H1 (cell line): Measurements from ENCODE around the gene ALOX5. TPM values are rescaled to one million over a fixed set of nuclear protein-coding genes. Genes with fewer than 3 reads are reported as not detected.

Source experiments
- CTCF ChIA-PET: fragments of 300-600 bp; sonication (Branson Sonifier 250); formaldehyde crosslinking; loops from one replicate; lab custom pipeline; 2021; ENCODE audit not compliant: partially characterized antibody; lab: Charles Lee
- POLR2A ChIA-PET: fragments of 300-600 bp; sonication (Branson Sonifier 250); formaldehyde crosslinking; loops from one replicate; lab custom pipeline; 2021; ENCODE audit warnings: inconsistent platforms; ENCODE audit not compliant: partially characterized antibody; lab: Charles Lee
- DNase-seq, 2 experiments: peaks; one replicate each; pipeline versions ENCODE4 v3.0.0 to v3.0.0-alpha.2; 2010 to 2022; ENCODE audit warnings: low spot score in 2 of 2, low read depth in 1 of 2, mixed read lengths in 1 of 2
- FAIRE-seq: peaks from 2 replicates; lab custom pipeline; 2011; peaks lifted over from hg19 to GRCh38; lab: Jason Lieb, UNC
- H2AFZ ChIP-seq: 2 replicates; pipeline ENCODE4 v1.8.1; 2012; ENCODE audit warnings: low read length, inconsistent platforms
- H2AK5ac ChIP-seq: 2 replicates; pipeline ENCODE4 v1.6.1; 2013; ENCODE audit warnings: low read depth, low read length
- H2BK120ac ChIP-seq: replicated peaks from 2 replicates; pipeline ENCODE3; 2013; ENCODE audit warnings: low read depth, low read length, inconsistent platforms
- H2BK12ac ChIP-seq: 2 replicates; pipeline ENCODE4 v1.6.1; 2013; ENCODE audit warnings: low read depth, low read length
- H2BK15ac ChIP-seq: 2 replicates; pipeline ENCODE4 v1.6.1; 2013; ENCODE audit warnings: low read length
- H2BK20ac ChIP-seq: 2 replicates; pipeline ENCODE4 v1.6.1; 2013; ENCODE audit warnings: low read length
- H2BK5ac ChIP-seq: 2 replicates; pipeline ENCODE4 v1.6.1; 2013; ENCODE audit warnings: low read depth, low read length
- H3K14ac ChIP-seq: 2 replicates; pipeline ENCODE4 v1.6.1; 2013; ENCODE audit warnings: inconsistent platforms; ENCODE audit not compliant: insufficient read length
- H3K18ac ChIP-seq: 2 replicates; pipeline ENCODE4 v1.6.1; 2013; ENCODE audit warnings: low read length; ENCODE audit errors: extremely low read depth
- H3K23ac ChIP-seq: 2 replicates; pipeline ENCODE4 v1.6.1; 2013; ENCODE audit warnings: inconsistent platforms; ENCODE audit not compliant: insufficient read length
- H3K23me2 ChIP-seq: 2 replicates; pipeline ENCODE4 v1.6.1; 2013; ENCODE audit warnings: low read depth, low read length
- H3K27ac ChIP-seq: 2 replicates; pipeline ENCODE4 v1.6.1; 2011; ENCODE audit warnings: low read depth, low read length, inconsistent platforms
- H3K27me3 ChIP-seq, 4 experiments: replicated peaks in 1 of 4; 1 replicate in 1 of 4; 2 replicates in 3 of 4; pipeline versions ENCODE4 v1.6.1 to v1.8.1; 2011 to 2013; ENCODE audit warnings: low read length in 3 of 4, mild to moderate bottlenecking in 3 of 4, inconsistent platforms in 2 of 4, mixed read lengths in 2 of 4, moderate library complexity in 1 of 4; ENCODE audit not compliant: control insufficient read depth in 3 of 4, insufficient read depth in 3 of 4; ENCODE audit errors: extremely low read depth in 1 of 4
- H3K36me3 ChIP-seq, 4 experiments: 2 replicates each; pipeline versions ENCODE4 v1.6.1 to v1.8.1; 2011 to 2013; ENCODE audit warnings: mild to moderate bottlenecking in 4 of 4, low read length in 3 of 4, moderate library complexity in 2 of 4, control low read depth in 1 of 4, inconsistent platforms in 1 of 4; ENCODE audit not compliant: insufficient read depth in 4 of 4, control insufficient read depth in 2 of 4
- H3K4ac ChIP-seq: replicated peaks from 2 replicates; pipeline ENCODE3; 2013; ENCODE audit warnings: low read length, low read depth, mixed read lengths, inconsistent platforms; ENCODE audit not compliant: insufficient read length
- H3K4me1 ChIP-seq, 4 experiments: replicated peaks in 1 of 4; 1 replicate in 1 of 4; 2 replicates in 3 of 4; pipeline versions ENCODE4 v1.6.1 to v1.8.1; 2011 to 2013; ENCODE audit warnings: low read length in 3 of 4, inconsistent platforms in 2 of 4, mixed read lengths in 1 of 4; ENCODE audit not compliant: insufficient read depth in 4 of 4, control insufficient read depth in 3 of 4
- H3K4me2 ChIP-seq, 2 experiments: 2 replicates each; pipeline versions ENCODE4 v1.6.1 to v1.8.1; 2011 to 2013; ENCODE audit warnings: low read depth in 2 of 2, low read length in 2 of 2, control low read depth in 1 of 2, inconsistent platforms in 1 of 2, mild to moderate bottlenecking in 1 of 2; ENCODE audit not compliant: insufficient read depth in 1 of 2
- H3K4me3 ChIP-seq, 4 experiments: fragments of 200-600, 300-600 bp in 1 of 4; sonication (generic), shearing (Covaris generic), sonication (Bioruptor Twin) in 1 of 4; 2 replicates each; pipeline versions ENCODE4 v1.5.1 to v1.8.1; 2011 to 2016; ENCODE audit warnings: low read length in 4 of 4, low read depth in 3 of 4, control low read depth in 2 of 4, inconsistent platforms in 2 of 4, mild to moderate bottlenecking in 2 of 4, mixed read lengths in 1 of 4, moderate library complexity in 1 of 4; ENCODE audit not compliant: insufficient read depth in 2 of 4; ENCODE audit errors: extremely low read depth in 1 of 4
- H3K56ac ChIP-seq: replicated peaks from 2 replicates; pipeline ENCODE3; 2013; ENCODE audit warnings: low read depth, mild to moderate bottlenecking, mixed read lengths, low read length, inconsistent platforms; ENCODE audit not compliant: insufficient read length
- H3K79me1 ChIP-seq: 2 replicates; pipeline ENCODE4 v1.6.1; 2013; ENCODE audit warnings: low read depth, low read length, control low read depth
- H3K79me2 ChIP-seq, 2 experiments: 2 replicates each; pipeline versions ENCODE4 v1.6.1 to v1.8.1; 2012 to 2013; ENCODE audit warnings: low read length in 2 of 2, mild to moderate bottlenecking in 2 of 2, inconsistent platforms in 1 of 2; ENCODE audit not compliant: insufficient read depth in 2 of 2, control insufficient read depth in 1 of 2
- H3K9ac ChIP-seq, 4 experiments: replicated peaks in 1 of 4; 1 replicate in 1 of 4; 2 replicates in 3 of 4; pipeline versions ENCODE4 v1.6.1 to v1.8.1; 2011 to 2013; ENCODE audit warnings: low read depth in 3 of 4, low read length in 3 of 4, control low read depth in 2 of 4, mild to moderate bottlenecking in 2 of 4, moderate library complexity in 2 of 4, inconsistent platforms in 1 of 4; ENCODE audit errors: extremely low read depth in 1 of 4
- H3K9me3 ChIP-seq, 2 experiments: 2 replicates each; pipeline versions ENCODE4 v1.6.1 to v1.8.1; 2012 to 2013; ENCODE audit warnings: mild to moderate bottlenecking in 2 of 2, moderate library complexity in 2 of 2, control low read depth in 1 of 2, inconsistent platforms in 1 of 2, low read depth in 1 of 2, low read length in 1 of 2, mixed read lengths in 1 of 2; ENCODE audit not compliant: insufficient read depth in 2 of 2
- H4K20me1 ChIP-seq, 2 experiments: replicated peaks in 1 of 2; 2 replicates each; pipeline versions ENCODE3 to v1.8.1; 2011 to 2013; ENCODE audit warnings: inconsistent platforms in 2 of 2, low read length in 2 of 2, mild to moderate bottlenecking in 1 of 2; ENCODE audit not compliant: insufficient read depth in 2 of 2, control insufficient read depth in 1 of 2
- H4K5ac ChIP-seq: 2 replicates; pipeline ENCODE4 v1.6.1; 2013; ENCODE audit warnings: low read length, low read depth, mixed read lengths, inconsistent platforms; ENCODE audit not compliant: insufficient read length
- H4K8ac ChIP-seq: 2 replicates; pipeline ENCODE4 v1.8.0; 2013; ENCODE audit warnings: mild to moderate bottlenecking, moderate library complexity, low read length, inconsistent platforms; ENCODE audit not compliant: insufficient read depth; ENCODE audit errors: extremely low read depth
- H4K91ac ChIP-seq: replicated peaks from 2 replicates; pipeline ENCODE3; 2013; ENCODE audit warnings: low read length, mixed read lengths, inconsistent platforms; ENCODE audit not compliant: insufficient read length
- CEBPB ChIP-seq: IDR thresholded peaks from 2 replicates; pipeline ENCODE4 v1.6.1; 2012; ENCODE audit warnings: low read depth, low read length
- JUND ChIP-seq: IDR thresholded peaks from 2 replicates; pipeline ENCODE4 v1.6.1; 2011; ENCODE audit warnings: mild to moderate bottlenecking, improper control_type of control experiment, low read length
- POU5F1 ChIP-seq: IDR thresholded peaks from 2 replicates; pipeline ENCODE4 v1.6.1; 2011; ENCODE audit warnings: low read depth, mild to moderate bottlenecking, low read length, moderate library complexity
- WGBS, 2 experiments: shearing (Covaris generic) in 1 of 2; methylation state at CpG; one replicate each; pipeline versions ENCODE4 v1.1.6 to v1.1.7; 2013 to 2015; ENCODE audit warnings: low lambda C conversion rate in 2 of 2, mixed read lengths in 2 of 2, inconsistent platforms in 1 of 2, low coverage in 1 of 2, missing lambda C conversion rate in 1 of 2; ENCODE audit not compliant: insufficient replicate concordance in 2 of 2, insufficient coverage in 1 of 2, insufficient read length in 1 of 2; ENCODE audit errors: extremely low coverage in 1 of 2, missing lambda C conversion rate in 1 of 2; 5-methylcytosine and 5-hydroxymethylcytosine counted together
- polyA plus RNA-seq, 7 experiments: library from polyadenylated mRNA; depleted of rRNA in 3 of 7; stranded (reverse) in 5 of 7; unstranded in 2 of 7; fragments of >200 nt in 5 of 7; fragments of 200-250 nt in 2 of 7; gene quantifications; 1 replicate in 5 of 7; 2 replicates in 1 of 7; 4 replicates in 1 of 7; pipeline versions ENCODE4 v1.2.1 to v1.2.3, GENCODE V29; 2011 to 2013; ENCODE audit warnings: missing spikeins in 2 of 7, mixed read lengths in 2 of 7
- total RNA-seq: library from RNA; stranded (reverse); fragmentation: NEBNext Ultra II Directional; extraction: Animal tissue kit (Norgen Biotek cat#: 25700); gene quantifications from 2 replicates; pipeline ENCODE4 v1.2.1, GENCODE V29; 2021

The ALOX5 gene
- total and polyA plus RNA-seq, 2 of the 8 experiments (the other 6 are each of a cell fraction or from before 2014, with no cell fraction given), result 1.6 to 3.8 TPM

DNA sequence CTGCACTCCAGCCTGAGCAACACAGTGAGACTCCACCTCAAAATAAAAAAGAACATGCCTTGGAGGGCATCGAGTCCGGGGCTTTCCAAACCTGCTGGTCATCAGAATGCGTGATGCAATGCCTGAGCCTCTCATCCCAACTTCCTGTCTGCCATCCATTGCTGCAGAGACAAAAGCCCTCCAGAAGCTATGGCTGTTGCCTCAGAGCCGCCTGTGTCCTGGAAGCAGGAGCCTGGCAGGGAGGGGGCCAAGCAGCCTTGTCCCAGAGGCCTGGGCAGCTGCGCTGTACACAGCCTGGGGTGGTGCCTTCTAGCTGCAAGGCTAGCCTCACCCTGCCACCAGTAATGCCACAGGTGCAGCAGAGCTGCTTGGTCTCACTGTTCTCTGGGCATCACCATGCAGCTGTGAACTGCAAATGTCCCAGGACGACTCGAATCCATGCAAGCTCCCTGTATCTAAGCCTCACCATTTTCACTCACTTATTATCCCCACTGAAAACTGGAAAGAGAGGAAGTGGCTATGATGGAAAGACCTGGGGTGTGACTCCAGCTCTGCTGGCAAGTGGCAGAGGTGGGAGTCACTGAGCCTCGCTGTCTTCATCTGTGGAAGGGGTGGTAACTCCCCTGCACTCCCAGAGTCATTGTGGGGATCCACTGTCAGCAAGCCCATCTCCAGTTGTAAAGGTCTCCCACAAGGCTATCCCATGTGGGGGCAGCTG is 7.0 kb downstream of the ALOX5 start:
- H4K5ac ChIP-seq, result no peak overlapping the region
- H2AK5ac ChIP-seq, result no peak overlapping the region
- no peaks in the 10 kb centered on the region; the same call in 1 of the 2 replicates for H3K23me2 ChIP-seq
- no peak overlapping the region for H3K4me2 ChIP-seq
- DNase-seq, result no peak
- POLR2A ChIA-PET, result no interaction called here
- no peak overlapping the region for H3K18ac ChIP-seq
- 0 out of 2 replicates have a peak overlapping the region, but pooled peaks have one; percentile 69 for H4K8ac ChIP-seq
- no peak overlapping the region for H2BK15ac ChIP-seq
- WGBS, 2 experiments, result 81% methylated on average over 8 of the region's 8 CpGs; no CpG with 5 or more reads in 1 of the 2 experiments
- no peak overlapping the region for H2AFZ ChIP-seq
- H2BK5ac ChIP-seq, result no peak overlapping the region
- H3K27me3 ChIP-seq, result no peaks in the 10 kb centered on the region; a peak in 1 of 7 replicates
- no peaks in the 10 kb centered on the region for H4K20me1 ChIP-seq
- no peak overlapping the region for H3K9ac ChIP-seq
- H3K4me3 ChIP-seq, result no peak overlapping the region
- H2BK12ac ChIP-seq, result no peak overlapping the region
- no peaks in the 10 kb centered on the region for H3K36me3 ChIP-seq
- H3K23ac ChIP-seq, result no peak overlapping the region
- H2BK20ac ChIP-seq, result no peak overlapping the region; the same call in 1 of the 2 replicates
- H3K79me1 ChIP-seq, result no peaks in the 10 kb centered on the region
- H3K56ac ChIP-seq, result no peak overlapping the region
- H3K4ac ChIP-seq, result no peak overlapping the region
- H3K27ac ChIP-seq, result no peak overlapping the region
- TF ChIP-seq POU5F1 (no peak), JUND (no peak), CEBPB (0 out of 2 replicates have a peak, but pooled peaks have one; percentile 7)
- TF ChIP-seq, all 59 proteins: peak for 1
- Histone ChIP-seq H3K79me2 (no peaks in the 10 kb centered on the region), H3K9me3 (no peaks in the 10 kb centered on the region), H3K14ac (no peak overlapping the region), H3K4me1 (no peaks in the 10 kb centered on the region; a peak in 1 of 7 replicates), H2BK120ac (no peak overlapping the region), H4K91ac (no peak overlapping the region)
- FAIRE-seq, result no peak
- CTCF ChIA-PET, result interaction anchor here (0.5 to 1.2 kb wide), 3 partner anchors 25 to 233 kb away, joined by 3 read pairs; no protein-coding TSS in a partner anchor
